ENCODE measurements around the gene SLX4IP. TPM values are rescaled to one million over a fixed set of nuclear protein-coding genes. Genes with fewer than 3 reads are reported as not detected.

Gene SLX4IP
- 1.8 and 2.4 TPM in 2 replicates for total RNA-seq

GRCh38 chr20:10434832-10435812, at the start of gene SLX4IP:
Gene SLX4IP (plus strand): TSS chr20:10435305. CDS start chr20:10458205, 22,900 bp downstream.

GRCh38 chr20:10433623-10434466, 1.3 kb upstream of the SLX4IP start, which contains the start of gene MKKS:
Gene MKKS (minus strand): TSS chr20:10434222. CDS start chr20:10413514, 20,708 bp downstream.

DNA sequence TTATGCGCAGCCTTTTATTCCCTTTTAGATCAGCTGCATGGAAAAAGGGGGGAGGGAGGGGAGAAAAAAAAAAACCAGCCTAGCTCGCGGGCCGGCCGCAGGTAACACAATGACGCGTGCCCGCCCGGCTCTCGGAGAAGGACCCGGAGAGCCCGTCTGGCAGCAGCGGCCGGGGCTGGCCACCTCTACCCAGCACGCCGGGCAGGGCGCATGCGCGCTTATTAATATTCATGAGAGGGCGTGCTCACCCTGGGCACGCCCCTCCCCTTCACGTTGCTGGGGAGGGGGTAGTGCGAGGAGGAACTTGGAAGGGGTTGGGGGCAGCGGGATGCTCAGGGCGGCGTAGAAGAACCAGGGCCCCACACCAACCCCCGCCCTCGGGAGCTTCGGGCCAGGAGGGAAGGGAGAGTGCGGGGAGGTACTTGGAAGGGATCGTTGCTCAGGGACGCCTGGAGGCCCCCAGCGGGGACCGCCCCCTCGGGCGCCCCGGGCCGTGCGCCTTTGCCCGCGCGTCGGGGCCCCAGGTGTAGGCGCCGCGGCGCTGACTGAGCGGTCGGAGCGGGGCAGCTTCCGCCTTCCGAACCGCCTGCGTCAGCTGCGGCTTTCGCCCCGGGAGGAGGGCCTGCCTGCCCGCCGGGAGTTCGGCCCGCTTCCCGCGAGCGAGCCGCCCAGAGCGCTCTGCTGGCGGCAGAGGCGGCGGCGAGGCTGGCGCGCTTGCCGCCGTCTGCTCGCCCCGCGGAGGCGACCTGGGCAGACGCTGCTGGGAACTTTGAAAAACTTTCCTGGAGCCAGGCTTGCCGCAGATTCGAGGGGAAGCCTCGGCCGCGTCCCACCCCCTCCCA, 239.0 kb downstream of the SLX4IP start, which contains the start of gene JAG1:
JAG1 (minus strand) TSS at position 158 of the 842 bp plus-strand sequence. CDS start 469 bp downstream, outside the sequence.

Other genes starting within 250 kb of the SLX4IP start
- gene SNAP25, start 216.5 kb upstream of the SLX4IP start, total RNA-seq, result not detected in 2 replicates
- 4.7 and 8.7 TPM in 2 replicates for gene MKKS, start 1.1 kb upstream of the SLX4IP start, total RNA-seq
- gene JAG1, start 238.7 kb downstream of the SLX4IP start, total RNA-seq, result 65.2 and 97.4 TPM in 2 replicates

Measured in cardiac atrium fibroblast (primary cell).